Astrocyte (in vitro differentiated cells and primary cell): ENCODE data around the gene HECA. TPM values are rescaled to one million over a fixed set of nuclear protein-coding genes. Genes with fewer than 3 reads are reported as not detected.

Experiments used
- DNase-seq: peaks from one replicate; pipeline ENCODE4 v3.0.0-alpha.2; 2010; ENCODE audit warnings: low read depth
- FAIRE-seq: peaks from 2 replicates; lab custom pipeline; 2011; peaks lifted over from hg19 to GRCh38; lab: Jason Lieb, UNC
- H2AFZ ChIP-seq: 2 replicates; pipeline ENCODE4 v1.6.0; 2012; ENCODE audit warnings: low read depth, low read length, inconsistent platforms
- H3K27ac ChIP-seq: 2 replicates; pipeline ENCODE4 v1.5.1; 2011; ENCODE audit warnings: low read depth, low read length, inconsistent platforms
- H3K27me3 ChIP-seq: 2 replicates; pipeline ENCODE4 v1.6.0; 2011; ENCODE audit warnings: low read length, inconsistent platforms; ENCODE audit not compliant: insufficient read depth
- H3K36me3 ChIP-seq: 2 replicates; pipeline ENCODE4 v1.5.1; 2011; ENCODE audit warnings: low read length, inconsistent platforms; ENCODE audit not compliant: insufficient read depth
- H3K4me1 ChIP-seq: 2 replicates; pipeline ENCODE4 v1.5.1; 2011; ENCODE audit warnings: low read length, inconsistent platforms; ENCODE audit not compliant: insufficient read depth
- H3K4me2 ChIP-seq: 2 replicates; pipeline ENCODE4 v1.6.0; 2012; ENCODE audit warnings: low read length, inconsistent platforms
- H3K4me3 ChIP-seq: 2 replicates; pipeline ENCODE4 v1.5.1; 2011; ENCODE audit warnings: low read depth, mild to moderate bottlenecking, low read length, inconsistent platforms; ENCODE audit not compliant: insufficient read depth
- H3K79me2 ChIP-seq: 2 replicates; pipeline ENCODE4 v1.6.0; 2012; ENCODE audit warnings: mild to moderate bottlenecking, low read length, inconsistent platforms; ENCODE audit not compliant: insufficient read depth
- H3K9ac ChIP-seq: 2 replicates; pipeline ENCODE4 v1.6.0; 2012; ENCODE audit warnings: mild to moderate bottlenecking, low read length, inconsistent platforms
- H3K9me3 ChIP-seq: 2 replicates; pipeline ENCODE4 v1.5.1; 2012; ENCODE audit warnings: low read depth, mild to moderate bottlenecking, low read length, inconsistent platforms; ENCODE audit not compliant: insufficient read depth
- H4K20me1 ChIP-seq: 2 replicates; pipeline ENCODE4 v1.6.0; 2012; ENCODE audit warnings: low read length, inconsistent platforms; ENCODE audit not compliant: insufficient read depth
- H3K27ac Mint-ChIP-seq: one replicate; pipeline ENCODE4 v1.8.0; 2021; ENCODE audit warnings: mild to moderate bottlenecking, mixed read lengths; ENCODE audit not compliant: unreplicated experiment
- H3K27me3 Mint-ChIP-seq: one replicate; pipeline ENCODE4 v1.8.0; 2021; ENCODE audit warnings: low read depth, mixed read lengths; ENCODE audit not compliant: unreplicated experiment
- H3K36me3 Mint-ChIP-seq: one replicate; pipeline ENCODE4 v1.8.0; 2021; ENCODE audit warnings: low read depth, mixed read lengths; ENCODE audit not compliant: unreplicated experiment
- H3K4me1 Mint-ChIP-seq: one replicate; pipeline ENCODE4 v1.8.0; 2021; ENCODE audit warnings: low read depth, mixed read lengths; ENCODE audit not compliant: unreplicated experiment
- H3K4me3 Mint-ChIP-seq: one replicate; pipeline ENCODE4 v1.8.0; 2021; ENCODE audit warnings: mild to moderate bottlenecking, moderate library complexity, mixed read lengths; ENCODE audit not compliant: unreplicated experiment
- H3K9me3 Mint-ChIP-seq: one replicate; pipeline ENCODE4 v1.8.0; 2021; ENCODE audit warnings: mild to moderate bottlenecking, mixed read lengths; ENCODE audit not compliant: unreplicated experiment
- EZH2 ChIP-seq: IDR thresholded peaks from 2 replicates; pipeline ENCODE4 v1.6.1; 2012; ENCODE audit warnings: mild to moderate bottlenecking, low read length, inconsistent platforms; ENCODE audit not compliant: insufficient read depth
- total RNA-seq: library from RNA; stranded (reverse); gene quantifications from 2 replicates; pipeline ENCODE4 v1.2.1, GENCODE V29; 2021
- TF ChIP-seq, protein P1 (sequence below): IDR thresholded peaks from 2 replicates; pipeline ENCODE4 v1.5.1; 2011; ENCODE audit warnings: low read depth, mild to moderate bottlenecking, inconsistent platforms, low read length, moderate library complexity; ENCODE audit not compliant: insufficient read depth

HECA gene
- total RNA-seq, 1 donor from 2014 or later = 11.1 TPM

- no peaks in the 10 kb centered on the region for H3K79me2 ChIP-seq
- Mint-ChIP-seq H3K36me3 (no peaks in the 10 kb centered on the region), H3K4me3 (no peak overlapping the region), H3K4me1 (no peaks in the 10 kb centered on the region), H3K9me3 (no peaks in the 10 kb centered on the region), H3K27me3 (no peaks in the 10 kb centered on the region), H3K27ac (no peak overlapping the region)
- no peaks in the 10 kb centered on the region for H4K20me1 ChIP-seq
- no peaks in the 10 kb centered on the region for H3K27me3 ChIP-seq
- H3K9ac ChIP-seq = no peak overlapping the region
- TF ChIP-seq EZH2 = no peak
- TF ChIP-seq, protein P1, sequence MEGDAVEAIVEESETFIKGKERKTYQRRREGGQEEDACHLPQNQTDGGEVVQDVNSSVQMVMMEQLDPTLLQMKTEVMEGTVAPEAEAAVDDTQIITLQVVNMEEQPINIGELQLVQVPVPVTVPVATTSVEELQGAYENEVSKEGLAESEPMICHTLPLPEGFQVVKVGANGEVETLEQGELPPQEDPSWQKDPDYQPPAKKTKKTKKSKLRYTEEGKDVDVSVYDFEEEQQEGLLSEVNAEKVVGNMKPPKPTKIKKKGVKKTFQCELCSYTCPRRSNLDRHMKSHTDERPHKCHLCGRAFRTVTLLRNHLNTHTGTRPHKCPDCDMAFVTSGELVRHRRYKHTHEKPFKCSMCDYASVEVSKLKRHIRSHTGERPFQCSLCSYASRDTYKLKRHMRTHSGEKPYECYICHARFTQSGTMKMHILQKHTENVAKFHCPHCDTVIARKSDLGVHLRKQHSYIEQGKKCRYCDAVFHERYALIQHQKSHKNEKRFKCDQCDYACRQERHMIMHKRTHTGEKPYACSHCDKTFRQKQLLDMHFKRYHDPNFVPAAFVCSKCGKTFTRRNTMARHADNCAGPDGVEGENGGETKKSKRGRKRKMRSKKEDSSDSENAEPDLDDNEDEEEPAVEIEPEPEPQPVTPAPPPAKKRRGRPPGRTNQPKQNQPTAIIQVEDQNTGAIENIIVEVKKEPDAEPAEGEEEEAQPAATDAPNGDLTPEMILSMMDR = no peak
- DNase-seq = no peak
- H3K4me3 ChIP-seq = no peak overlapping the region
- no peaks in the 10 kb centered on the region for H3K4me1 ChIP-seq
- no peak overlapping the region for H3K4me2 ChIP-seq
- H2AFZ ChIP-seq = no peak overlapping the region
- H3K27ac ChIP-seq = no peak overlapping the region
- no peaks in the 10 kb centered on the region for H3K36me3 ChIP-seq
- FAIRE-seq = no peak
- no peaks in the 10 kb centered on the region for H3K9me3 ChIP-seq
These were observed 34.9 kb upstream of the HECA start for GRCh38 chr6:139099984-139100383.

- Histone ChIP-seq H3K27me3 (no peaks in the 10 kb centered on the region), H4K20me1 (no peaks in the 10 kb centered on the region), H3K4me2 (no peak overlapping the region), H3K9me3 (no peaks in the 10 kb centered on the region), H3K36me3 (no peaks in the 10 kb centered on the region), H3K4me1 (no peaks in the 10 kb centered on the region), H3K79me2 (no peaks in the 10 kb centered on the region), H3K9ac (no peak overlapping the region), H3K4me3 (no peak overlapping the region), H2AFZ (no peak overlapping the region), H3K27ac (no peak overlapping the region)
- Mint-ChIP-seq H3K4me3 (no peak overlapping the region), H3K4me1 (no peaks in the 10 kb centered on the region), H3K27me3 (no peaks in the 10 kb centered on the region), H3K36me3 (no peaks in the 10 kb centered on the region), H3K9me3 (peaks cover 2% of the 10 kb centered on the region), H3K27ac (no peak overlapping the region)
- no peak for DNase-seq
- TF ChIP-seq EZH2 = no peak
- TF ChIP-seq, protein P1 = no peak
- no peak for FAIRE-seq
These were observed 27.8 kb upstream of the HECA start for GRCh38 chr6:139107051-139107450.

GRCh38 chr6:139108378-139108777, 26.5 kb upstream of the HECA start:
- Mint-ChIP-seq H3K9me3 (peaks cover 2% of the 10 kb centered on the region), H3K4me1 (peaks cover 2% of the 10 kb centered on the region), H3K27ac (no peak overlapping the region), H3K27me3 (no peaks in the 10 kb centered on the region), H3K36me3 (no peaks in the 10 kb centered on the region), H3K4me3 (no peak overlapping the region)
- H2AFZ ChIP-seq = no peak overlapping the region
- FAIRE-seq = no peak
- TF ChIP-seq, protein P1 = no peak
- no peak for TF ChIP-seq EZH2
- no peak overlapping the region for H3K27ac ChIP-seq
- H3K36me3 ChIP-seq = no peaks in the 10 kb centered on the region
- no peak overlapping the region for H3K4me3 ChIP-seq
- no peaks in the 10 kb centered on the region for H3K79me2 ChIP-seq
- H3K27me3 ChIP-seq = no peaks in the 10 kb centered on the region
- H4K20me1 ChIP-seq = no peaks in the 10 kb centered on the region
- H3K4me1 ChIP-seq = no peaks in the 10 kb centered on the region
- DNase-seq = no peak
- H3K4me2 ChIP-seq = no peak overlapping the region
- H3K9me3 ChIP-seq = no peaks in the 10 kb centered on the region
- no peak overlapping the region for H3K9ac ChIP-seq
